ENCODE data around the gene PTPRU. TPM values are rescaled to one million over a fixed set of nuclear protein-coding genes. Genes with fewer than 3 reads are reported as not detected.

PTPRU gene
- total and polyA plus RNA-seq, 2 of the 8 experiments (the other 6 are each of a cell fraction or from before 2014, with no cell fraction given), result 33.8 to 41.8 TPM

DNA sequence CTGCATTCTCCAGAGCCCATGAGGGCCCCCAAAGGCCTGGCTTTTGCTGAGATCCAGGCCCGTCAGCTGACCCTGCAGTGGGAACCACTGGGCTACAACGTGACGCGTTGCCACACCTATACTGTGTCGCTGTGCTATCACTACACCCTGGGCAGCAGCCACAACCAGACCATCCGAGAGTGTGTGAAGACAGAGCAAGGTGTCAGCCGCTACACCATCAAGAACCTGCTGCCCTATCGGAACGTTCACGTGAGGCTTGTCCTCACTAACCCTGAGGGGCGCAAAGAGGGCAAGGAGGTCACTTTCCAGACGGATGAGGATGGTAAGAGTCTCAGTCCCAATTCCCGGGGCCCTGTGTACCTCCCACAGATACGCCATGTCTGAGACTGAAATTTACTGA, 39.1 kb downstream of the PTPRU start:
- Histone ChIP-seq H2AK5ac (ENCODE audit: low read depth, low read length) (no peak overlapping the region), H2BK5ac (ENCODE audit: low read depth, low read length) (no peak overlapping the region), H2BK12ac (ENCODE audit: low read depth, low read length) (no peak overlapping the region), H4K5ac (ENCODE audit: insufficient read length, low read depth, low read length) (no peak overlapping the region), H3K23me2 (ENCODE audit: low read depth, low read length) (no peaks in the 10 kb centered on the region), H3K14ac (ENCODE audit: insufficient read length) (no peak overlapping the region), H2AFZ (ENCODE audit: low read length) (no peak overlapping the region), H3K9me3 (ENCODE audit: insufficient read depth in 2 of 2, low read depth in 1 of 2, low read length in 1 of 2) (no peaks in the 10 kb centered on the region), H3K4me3 (ENCODE audit: extremely low read depth in 1 of 4, insufficient read depth in 2 of 4, low read depth in 3 of 4, low read length in 4 of 4) (no peak overlapping the region), H2BK15ac (ENCODE audit: low read length) (0 out of 2 replicates have a peak overlapping the region, but pooled peaks have one; percentile 53), H3K56ac (replicated peaks; ENCODE audit: insufficient read length, low read depth, low read length) (no peak overlapping the region), H3K18ac (ENCODE audit: extremely low read depth, low read length) (no peak overlapping the region), H3K4me1 (replicated peaks in 1 of 4; ENCODE audit: control insufficient read depth in 3 of 4, insufficient read depth in 4 of 4, low read length in 3 of 4) (peaks cover 6 to 15% (median 11%) of the 10 kb centered on the region in 4 experiments), H4K8ac (ENCODE audit: extremely low read depth, insufficient read depth, low read length) (no peak overlapping the region), H3K23ac (ENCODE audit: insufficient read length) (no peak overlapping the region), H3K36me3 (ENCODE audit: control insufficient read depth in 2 of 4, insufficient read depth in 4 of 4, low read length in 3 of 4) (0 out of 8 replicates have a peak, but pooled peaks cover 0 to 7% (median 0%) of the 10 kb centered on the region in 4 experiments), H3K79me2 (ENCODE audit: control insufficient read depth in 1 of 2, insufficient read depth in 2 of 2, low read length in 2 of 2) (no peaks in the 10 kb centered on the region), H3K79me1 (ENCODE audit: low read depth, low read length) (no peaks in the 10 kb centered on the region), H4K20me1 (replicated peaks in 1 of 2; ENCODE audit: control insufficient read depth in 1 of 2, insufficient read depth in 2 of 2, low read length in 2 of 2) (no peaks in the 10 kb centered on the region), H3K4ac (replicated peaks; ENCODE audit: insufficient read length, low read depth, low read length) (no peak overlapping the region), H2BK120ac (replicated peaks; ENCODE audit: low read depth, low read length) (no peak overlapping the region), H4K91ac (replicated peaks; ENCODE audit: insufficient read length, low read length) (no peak overlapping the region), H3K27ac (ENCODE audit: low read depth, low read length) (no peak overlapping the region), H3K4me2 (ENCODE audit: insufficient read depth in 1 of 2, low read depth in 2 of 2, low read length in 2 of 2) (no peak overlapping the region), H3K9ac (replicated peaks in 1 of 4; ENCODE audit: extremely low read depth in 1 of 4, low read depth in 3 of 4, low read length in 3 of 4) (no peak overlapping the region), H3K27me3 (replicated peaks in 1 of 4; ENCODE audit: control insufficient read depth in 3 of 4, extremely low read depth in 1 of 4, insufficient read depth in 3 of 4, low read length in 3 of 4) (no peaks in the 10 kb centered on the region), H2BK20ac (ENCODE audit: low read length) (no peak overlapping the region)
- FAIRE-seq (no peak), DNase-seq (ENCODE audit: low read depth in 1 of 2, low spot score in 2 of 2) (no peak)
- no peak for TF ChIP-seq BRCA1 (IDR thresholded peaks at IDR 0.05; ENCODE audit: low read depth, low read length)
- no peak for TF ChIP-seq JUN (IDR thresholded peaks at IDR 0.05; ENCODE audit: low read depth, low read length)
- TF ChIP-seq RAD21 (IDR thresholded peaks at IDR 0.05 in 1 of 2, conservative IDR thresholded peaks at IDR 0.05 in 1 of 2; ENCODE audit: low read depth in 2 of 2, low read length in 2 of 2), result no peak
- no peak for TF ChIP-seq SIN3A (conservative IDR thresholded peaks at IDR 0.05 in 1 of 2, IDR thresholded peaks at IDR 0.05 in 1 of 2; ENCODE audit: low read depth in 1 of 2, low read length in 2 of 2)
- TF ChIP-seq SP1 (IDR thresholded peaks at IDR 0.05; ENCODE audit: low read depth, low read length), result no peak
- no peak for TF ChIP-seq MAFK (IDR thresholded peaks at IDR 0.05; ENCODE audit: low read depth, low read length)
- TF ChIP-seq SRF (IDR thresholded peaks at IDR 0.05; ENCODE audit: low read depth, low read length), result no peak
- POLR2A ChIA-PET (ENCODE audit: partially characterized antibody), result interaction anchor here (0.6 kb wide), 1 partner anchor 78 kb away, joined by 3 read pairs; no protein-coding TSS in a partner anchor
- WGBS, 2 experiments (ENCODE audit: extremely low coverage in 1 of 2, insufficient coverage in 1 of 2, insufficient read length in 1 of 2, insufficient replicate concordance in 2 of 2, low coverage in 1 of 2, low lambda C conversion rate in 2 of 2, missing lambda C conversion rate in 1 of 2), result 90% methylated on average over 14 of the region's 14 CpGs; no CpG with 5 or more reads in 1 of the 2 experiments
- CTCF ChIA-PET (ENCODE audit: partially characterized antibody), result interaction anchor here (0.9 to 1.7 kb wide), 2 partner anchors 14 to 19 kb away, joined by 3 to 6 read pairs; no protein-coding TSS in a partner anchor

Data from H1 (cell line).